ENCODE measurements around the gene IL17RE. TPM values are rescaled to one million over a fixed set of nuclear protein-coding genes. Genes with fewer than 3 reads are reported as not detected.

IL17RE gene
- total and polyA plus RNA-seq, 2 donors (not counting 3 experiments of a cell fraction or from before 2014, with no cell fraction given) = 1.2 to 1.3 TPM

DNA sequence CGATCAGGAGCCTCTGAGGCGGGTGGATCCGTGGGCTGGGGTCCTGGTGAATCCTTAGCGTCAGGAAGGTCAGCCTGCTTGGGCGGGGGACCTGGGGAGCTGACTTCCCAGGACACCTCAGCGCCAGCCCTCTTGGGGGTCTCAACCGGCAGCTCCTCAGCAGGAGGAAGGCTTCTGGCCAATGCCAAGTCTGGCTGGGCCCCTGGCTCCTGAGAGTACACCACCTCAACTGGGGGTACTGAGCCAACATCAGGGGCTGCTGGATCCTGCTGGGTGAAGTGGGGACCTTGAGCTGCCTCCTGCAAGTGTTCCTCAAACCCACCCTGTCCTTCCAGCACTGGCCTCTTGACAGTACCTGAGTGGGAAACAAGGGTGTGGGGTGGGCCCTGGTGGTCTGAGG is 46.5 kb downstream of the IL17RE start:
- ChIA-PET POLR2A (no interaction called here), CTCF (no interaction called here)
- H3K9me1 ChIP-seq (replicated peaks; ENCODE audit: control insufficient read depth, extremely low read depth, insufficient read depth, low read length) = no peaks in the 10 kb centered on the region
- DNase-seq (ENCODE audit: low read depth, low spot score) (no peak), FAIRE-seq (no peak)
- no peak overlapping the region for H3K9ac ChIP-seq (replicated peaks; ENCODE audit: extremely low read depth, insufficient read depth, low read length)
- BruUV-seq (replicated peaks) = no TSS peak
- no peaks in the 10 kb centered on the region for H3K36me3 ChIP-seq (ENCODE audit: control insufficient read depth in 2 of 2, extremely low read depth in 1 of 2, insufficient read depth in 2 of 2, low read length in 2 of 2)
- H4K20me1 ChIP-seq (replicated peaks; ENCODE audit: control insufficient read depth, extremely low read depth, insufficient read depth, low read length) = no peaks in the 10 kb centered on the region
- no peak overlapping the region for H3K4me2 ChIP-seq (ENCODE audit: insufficient read depth, low read length)
- TF ChIP-seq, protein P1, sequence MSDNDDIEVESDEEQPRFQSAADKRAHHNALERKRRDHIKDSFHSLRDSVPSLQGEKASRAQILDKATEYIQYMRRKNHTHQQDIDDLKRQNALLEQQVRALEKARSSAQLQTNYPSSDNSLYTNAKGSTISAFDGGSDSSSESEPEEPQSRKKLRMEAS (IDR thresholded peaks at IDR 0.05; ENCODE audit: insufficient read depth, insufficient read length) = no peak
- TF ChIP-seq MYC (IDR thresholded peaks at IDR 0.05; ENCODE audit: low read depth, low read length) (no peak), EZH2 (IDR thresholded peaks at IDR 0.05; ENCODE audit: borderline replicate concordance, low read depth, low read length, severe bottlenecking) (no peak), GATA2 (IDR thresholded peaks at IDR 0.05; ENCODE audit: insufficient read depth, insufficient read length, low read depth, low read length) (no peak), CTCF (IDR thresholded peaks at IDR 0.05; ENCODE audit: extremely low read depth in 1 of 2, insufficient read depth in 1 of 2, low read depth in 1 of 2, low read length in 2 of 2) (no peak), POLR2A (IDR thresholded peaks at IDR 0.05; ENCODE audit: low read depth, low read length) (no peak), JUN (IDR thresholded peaks at IDR 0.05; ENCODE audit: borderline replicate concordance, insufficient read depth, insufficient read length, low read depth) (no peak), POLR2AphosphoS5 (IDR thresholded peaks at IDR 0.05; ENCODE audit: insufficient read depth, low read depth, low read length) (no peak), FOS (IDR thresholded peaks at IDR 0.05; ENCODE audit: borderline replicate concordance, insufficient read depth, low read length) (no peak)
- no peak overlapping the region for H3K27ac ChIP-seq (ENCODE audit: insufficient read depth, low read depth, low read length)
- intact Hi-C loops (cut with micrococcal nuclease) (loop anchor here (5.0 kb wide), 1 partner anchor 373 kb away; the partner anchor contains the start of gene SEC13), dilution Hi-C loops (cut with MboI; ENCODE audit: extremely low pct_ligation_motif_present, low sequenced_read_pairs) (no loop called here)
- H3K4me3 ChIP-seq (replicated peaks in 1 of 3; ENCODE audit: insufficient read depth in 1 of 3, low read depth in 1 of 3, low read length in 3 of 3) = no peak overlapping the region
- H3K27me3 ChIP-seq (ENCODE audit: control insufficient read depth in 2 of 2, insufficient read depth in 2 of 2, low read length in 2 of 2) = no peaks in the 10 kb centered on the region
- H3K79me2 ChIP-seq (ENCODE audit: control insufficient read depth, insufficient read depth, low read length) = no peaks in the 10 kb centered on the region
- no peaks in the 10 kb centered on the region for H3K9me3 ChIP-seq (replicated peaks; ENCODE audit: control insufficient read depth, insufficient read depth, low read length)
- H2AFZ ChIP-seq (ENCODE audit: low read depth, low read length) = no peak overlapping the region
- H3K4me1 ChIP-seq (ENCODE audit: control insufficient read depth, extremely low read depth, insufficient read depth, low read length) = peaks cover 7% of the 10 kb centered on the region
